Right renal pelvis (tissue), 4 donors: Measurements from ENCODE around the gene TDRD9. TPM values are rescaled to one million over a fixed set of nuclear protein-coding genes. Genes with fewer than 3 reads are reported as not detected.

Experiments
- DNase-seq, 4 donors: peaks; one replicate each; pipeline ENCODE4 v3.0.0-alpha.2; 2013; ENCODE audit warnings: low read depth in 4 of 4, low spot score in 3 of 4, missing footprints in 1 of 4
- polyA plus RNA-seq, 4 donors: library from polyadenylated mRNA; unstranded; fragments of 120-200 nt; gene quantifications; one replicate each; pipeline ENCODE4 v1.2.1, GENCODE V29; 2013; ENCODE audit not compliant: insufficient read length in 4 of 4

The TDRD9 gene
- polyA plus RNA-seq, 4 donors, result 1.5 to 5.1 (median 3.6) TPM

DNA sequence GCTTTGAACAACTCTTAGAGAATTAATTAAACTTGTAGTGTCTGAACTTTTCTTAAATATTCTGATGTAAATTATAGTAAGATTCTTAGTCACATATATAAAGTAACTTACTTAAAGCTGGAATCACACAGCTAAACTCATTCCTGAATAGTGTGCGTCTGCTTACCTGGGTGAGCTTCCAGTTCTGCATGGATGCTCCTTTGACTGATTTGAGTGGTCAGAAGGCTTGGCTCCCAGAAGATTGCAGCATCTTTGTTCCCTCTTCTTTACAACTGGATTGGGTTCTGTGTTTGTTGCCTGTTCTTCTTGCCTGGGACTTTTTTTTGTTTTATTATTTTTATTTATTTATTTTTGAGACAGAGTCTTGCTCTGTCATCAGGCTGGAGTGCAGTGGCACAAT is 90.8 kb downstream of the TDRD9 start:
- no peak for DNase-seq

DNA sequence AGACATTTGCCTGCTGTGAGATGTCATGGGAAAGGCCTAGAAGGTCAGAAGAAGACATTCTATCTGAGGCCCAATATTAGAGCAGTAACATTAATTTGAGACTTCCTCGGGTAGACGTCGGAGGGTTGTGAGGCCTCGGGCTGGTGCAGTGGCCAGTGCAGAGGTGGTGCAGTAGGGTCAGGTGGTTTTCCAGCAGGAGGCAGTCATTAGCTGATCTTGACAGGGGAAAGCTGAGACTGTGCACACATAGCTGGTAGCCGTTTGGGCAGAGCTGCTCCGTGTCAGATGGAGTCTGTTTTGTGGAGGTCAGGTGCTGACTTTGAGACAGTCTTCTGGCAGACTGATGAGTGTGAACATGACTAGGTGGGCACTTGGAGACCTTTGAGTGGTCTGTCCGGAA is 91.5 kb downstream of the TDRD9 start:
- no peak for DNase-seq

DNA sequence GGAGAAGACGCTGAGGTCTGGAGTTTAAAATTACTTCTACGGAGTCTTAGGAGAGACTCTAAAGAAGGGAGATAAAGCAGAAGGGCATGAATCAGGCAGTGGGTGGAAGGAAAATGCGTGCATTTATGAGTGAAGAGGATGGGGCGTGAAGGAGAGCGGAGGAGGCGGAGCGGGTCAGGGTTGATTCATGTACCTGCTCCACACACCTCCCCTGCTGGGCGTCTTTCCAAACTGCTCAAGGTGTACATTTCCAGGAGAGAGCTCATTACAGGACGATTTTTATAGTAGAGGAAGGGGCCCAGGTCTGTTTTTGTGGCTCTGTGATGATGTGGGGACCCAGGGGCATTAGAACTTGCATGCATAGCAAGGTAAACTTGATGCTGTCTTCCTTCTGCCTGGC is 92.2 kb downstream of the TDRD9 start:
- no peak for DNase-seq

DNA sequence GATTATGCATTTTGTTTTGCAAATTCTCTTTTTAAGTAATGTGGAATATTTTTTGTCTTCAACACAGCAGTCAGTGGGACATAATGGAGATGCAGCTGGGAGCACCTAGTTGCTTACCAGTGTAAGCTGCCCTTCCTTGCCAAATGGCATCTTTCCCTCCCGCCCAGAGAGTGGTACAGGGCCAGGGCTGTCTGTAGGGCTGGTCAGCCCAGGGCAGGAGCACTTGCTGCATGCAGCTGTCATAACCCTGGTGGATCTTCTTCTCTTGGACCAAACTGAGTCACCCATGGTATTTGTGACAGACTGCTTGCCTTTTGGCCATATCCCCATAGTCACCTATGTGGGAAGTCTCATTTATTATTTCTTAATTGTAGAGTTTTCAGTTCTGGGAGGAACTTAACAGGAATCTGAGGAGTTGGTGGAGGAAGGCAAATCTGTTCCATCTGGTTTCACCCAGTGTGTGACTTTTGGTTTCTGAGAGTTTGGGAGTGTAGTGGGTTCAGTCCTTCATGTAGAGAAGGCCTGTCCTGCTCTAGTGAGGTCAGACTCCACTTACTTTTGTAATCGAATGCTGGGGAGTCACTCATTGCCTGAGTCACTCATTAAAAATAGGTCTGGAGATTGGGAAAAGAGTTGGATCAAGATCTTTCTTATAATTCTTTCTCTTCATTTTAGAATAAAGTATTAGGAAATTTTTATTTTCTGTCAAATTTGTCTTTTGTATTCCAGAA is 95.2 kb downstream of the TDRD9 start:
- DNase-seq, result no peak

DNA sequence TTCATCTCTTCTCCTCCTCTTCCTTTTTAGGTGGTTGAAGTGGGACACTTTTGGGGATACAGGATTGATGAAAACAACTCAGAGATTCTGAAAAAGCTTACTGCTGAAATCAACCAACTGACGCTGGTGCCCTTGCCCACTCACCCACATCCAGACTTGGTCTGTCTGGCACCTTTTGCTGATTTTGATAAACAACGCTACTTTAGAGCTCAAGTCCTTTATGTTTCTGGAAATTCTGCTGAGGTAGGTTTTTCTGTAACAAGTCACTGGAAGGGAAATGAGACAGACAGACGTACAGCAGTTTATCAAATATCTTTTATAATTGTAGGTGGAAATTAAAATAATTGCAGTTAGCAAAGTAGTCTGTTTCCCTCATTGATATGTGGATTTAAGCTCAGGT is 97.3 kb downstream of the TDRD9 start:
- DNase-seq, result no peak

DNA sequence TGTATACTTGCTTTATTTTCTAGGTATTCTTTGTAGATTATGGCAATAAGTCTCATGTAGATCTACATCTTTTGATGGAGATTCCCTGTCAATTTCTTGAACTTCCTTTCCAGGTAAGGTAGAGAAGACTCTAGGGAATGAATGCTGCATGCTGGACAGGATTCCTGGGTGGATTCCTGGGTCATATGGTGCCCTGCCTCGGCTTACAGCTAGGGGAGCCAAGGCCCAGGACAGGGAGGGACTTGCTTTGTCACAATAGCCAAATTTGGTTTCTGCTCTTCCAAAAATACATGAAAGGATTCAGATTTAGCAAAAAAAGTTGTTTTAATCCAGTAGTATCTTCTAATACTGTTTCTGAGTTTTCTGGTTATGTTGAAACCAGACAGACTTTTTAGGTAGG is 97.8 kb downstream of the TDRD9 start:
- DNase-seq, result no peak

- no peak for DNase-seq
Measured at GRCh38 chr14:104030958-104031357, 102.7 kb downstream of the TDRD9 start.

GRCh38 chr14:104031384-104031783 is 103.1 kb downstream of the TDRD9 start:
- DNase-seq, result no peak

GRCh38 chr14:104034976-104035699 is 106.9 kb downstream of the TDRD9 start:
- no peak for DNase-seq

DNA sequence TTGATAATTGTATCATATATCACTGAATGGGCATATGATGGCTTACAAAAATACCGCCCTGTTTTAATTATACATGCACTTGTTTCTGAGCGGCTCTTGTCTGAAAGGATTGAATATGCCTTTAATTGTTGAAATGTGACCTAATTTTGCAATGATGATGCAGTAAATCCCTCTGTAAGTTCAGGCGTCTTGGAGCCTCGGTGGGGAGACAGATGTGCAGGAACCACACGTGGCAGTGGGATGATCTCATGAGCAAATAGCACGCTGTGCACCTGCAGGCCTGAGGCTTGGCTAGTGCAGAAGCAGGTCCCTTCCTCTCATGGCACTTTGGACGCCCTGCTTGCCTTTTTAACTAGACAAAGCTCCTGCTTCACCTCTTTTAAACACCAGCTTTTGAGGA is 108.0 kb downstream of the TDRD9 start:
- DNase-seq, result no peak

DNA sequence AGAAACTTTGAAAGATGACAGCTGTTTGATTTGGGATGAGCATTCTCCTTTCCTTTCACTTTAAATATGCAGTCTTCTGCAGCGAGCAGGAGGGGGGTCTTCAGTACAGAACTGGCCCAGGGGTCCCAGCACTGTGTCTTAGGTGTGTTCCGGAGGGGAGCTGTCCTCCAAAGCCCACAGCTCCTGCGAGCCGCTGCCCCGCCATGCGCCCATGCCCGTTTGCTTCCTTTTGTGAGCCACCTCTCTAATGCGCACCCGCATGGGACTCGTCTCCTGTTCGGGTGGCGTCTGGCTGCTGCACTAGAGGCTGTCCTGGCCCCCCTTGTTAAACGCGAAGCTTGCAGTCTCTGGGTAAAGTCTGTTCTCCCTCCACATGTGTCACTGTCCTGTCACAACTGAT is 108.8 kb downstream of the TDRD9 start:
- DNase-seq, result no peak

GRCh38 chr14:104037903-104038302 is 109.6 kb downstream of the TDRD9 start:
- DNase-seq, result no peak

GRCh38 chr14:104039214-104039613 is 111.0 kb downstream of the TDRD9 start:
- no peak for DNase-seq

DNA sequence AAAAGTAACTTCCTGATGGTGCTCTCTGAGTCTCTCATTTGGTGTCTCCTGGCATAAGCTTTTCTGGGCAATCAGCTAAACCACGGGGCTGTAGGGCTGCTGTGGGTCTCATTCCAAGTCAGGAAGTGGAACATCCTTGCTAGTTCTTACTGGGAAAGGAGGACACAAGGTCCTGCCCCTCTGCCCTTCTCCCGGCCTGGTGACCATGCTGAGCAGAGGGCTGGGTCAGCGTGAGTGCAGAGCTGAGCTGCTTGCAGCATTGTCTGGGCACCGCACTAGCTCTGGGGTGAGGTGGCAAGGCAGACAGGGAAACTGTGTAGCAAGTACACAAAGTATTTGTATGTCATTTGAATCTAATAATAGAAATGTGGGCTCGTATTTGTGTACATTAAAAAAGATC is 112.3 kb downstream of the TDRD9 start:
- DNase-seq, result no peak

DNA sequence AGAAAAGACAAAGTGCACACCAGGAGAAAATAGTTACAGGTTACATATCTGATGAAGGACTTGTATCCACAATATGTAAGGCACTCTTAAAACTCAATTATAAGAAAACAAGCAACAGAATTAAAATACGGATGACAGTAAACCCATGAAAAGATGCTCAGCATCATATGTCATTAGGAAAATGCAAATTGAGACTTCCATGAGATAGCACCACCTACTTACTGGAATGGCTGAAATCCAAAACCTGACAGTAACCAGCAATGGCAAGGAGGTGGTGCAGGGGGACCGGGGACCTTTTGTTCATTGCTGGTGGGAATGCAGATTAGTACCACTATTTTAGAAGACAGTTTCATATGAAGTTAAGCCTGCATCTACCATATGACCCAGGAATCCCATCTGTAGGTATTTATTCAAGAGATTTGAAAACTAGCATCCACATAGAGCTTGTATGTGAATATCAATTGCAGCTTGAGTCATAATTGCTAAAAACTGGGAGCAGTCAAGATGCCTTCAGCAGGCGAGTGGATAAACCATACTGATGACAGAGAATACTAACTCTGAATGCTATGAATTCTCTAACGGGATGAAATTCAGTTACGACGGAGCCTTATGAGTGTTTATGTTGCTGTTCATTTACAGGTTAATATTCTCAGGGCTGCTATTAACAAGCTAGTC is 113.3 kb downstream of the TDRD9 start:
- DNase-seq, result no peak

DNA sequence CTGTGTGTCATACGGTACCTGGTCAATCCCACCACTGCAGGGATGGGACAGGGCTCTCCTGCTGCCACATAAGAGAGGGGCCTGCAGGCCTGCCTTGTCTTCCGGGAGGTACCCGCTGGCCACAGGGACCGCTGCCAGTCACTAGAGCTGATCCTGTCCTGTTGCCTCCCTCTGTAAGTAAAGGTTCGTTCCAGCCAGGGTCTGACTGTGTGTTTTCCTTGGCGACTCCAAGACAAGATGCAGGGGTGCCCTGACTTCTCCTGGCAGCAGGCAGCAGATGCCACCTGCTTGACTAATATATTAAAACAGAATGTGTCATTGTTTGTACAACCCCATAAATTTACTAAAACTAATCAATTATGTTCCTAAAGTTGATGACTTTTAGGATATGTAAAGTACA is 115.8 kb downstream of the TDRD9 start:
- DNase-seq, result no peak

DNA sequence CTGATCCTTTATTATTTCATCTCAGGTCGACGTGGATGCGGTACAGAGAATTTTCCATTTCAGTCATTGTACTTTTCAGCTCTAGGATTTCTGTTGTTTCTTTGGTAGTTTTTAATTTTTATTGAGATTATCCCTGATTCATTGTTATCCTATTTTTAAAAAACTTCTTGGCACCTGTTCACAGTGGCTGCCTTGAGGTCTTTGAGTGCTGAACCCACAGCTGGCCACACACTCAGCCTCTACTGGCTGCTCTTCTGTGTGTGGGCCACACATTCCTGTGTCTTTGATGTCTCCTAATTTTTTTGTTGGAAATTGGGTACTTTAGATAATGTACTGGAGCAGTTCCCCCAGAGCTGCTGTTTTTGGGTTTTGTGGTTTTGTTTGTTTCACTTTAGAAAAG is 119.5 kb downstream of the TDRD9 start:
- no peak for DNase-seq

DNA sequence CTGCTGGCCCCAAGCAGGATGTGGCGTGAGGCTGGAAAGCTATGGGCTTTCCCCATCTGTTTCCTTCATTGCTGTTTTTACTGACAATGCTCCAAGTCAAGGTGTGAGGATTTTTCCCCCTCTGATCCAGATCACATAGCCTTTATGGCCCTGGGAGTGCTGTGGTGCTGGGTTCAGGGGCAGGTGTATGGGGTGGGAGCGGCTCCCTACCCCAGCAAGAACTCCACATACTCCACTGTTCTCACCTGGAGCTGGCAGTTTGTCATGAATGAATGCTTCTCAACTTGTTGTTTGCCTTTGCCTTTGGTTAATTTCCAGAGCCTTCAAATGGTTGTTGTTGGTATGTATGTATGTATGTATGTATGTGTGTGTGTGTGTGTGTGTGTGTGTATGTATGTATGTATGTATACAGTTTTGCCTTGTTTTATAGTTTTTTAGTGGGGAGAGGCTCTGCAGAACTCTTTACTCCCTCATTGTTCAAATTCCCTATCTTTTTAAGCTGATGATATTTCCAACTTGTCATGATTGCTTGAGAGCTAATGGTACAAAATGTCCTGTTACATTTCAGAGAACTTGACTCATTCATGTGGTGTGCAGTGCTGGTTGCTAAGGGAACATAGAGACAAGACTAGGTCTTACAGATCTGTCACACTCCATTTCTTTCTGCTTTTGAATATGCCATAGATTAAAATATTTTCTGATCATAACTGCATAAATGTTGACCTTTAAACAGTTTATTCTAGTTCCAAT is 120.7 kb downstream of the TDRD9 start:
- DNase-seq, result no peak

- DNase-seq, result no peak
Measured at GRCh38 chr14:104049576-104050240, 121.5 kb downstream of the TDRD9 start.

GRCh38 chr14:104051092-104051813 is 123.0 kb downstream of the TDRD9 start:
- no peak for DNase-seq
